Lower leg skin (tissue), 3 donors: ENCODE data around the gene ARHGAP4.

Experiments
- POLR2A ChIP-seq, 2 donors: fragments of 450-650 bp; IDR thresholded peaks; one replicate each; pipeline ENCODE4 v1.6.1; 2016 to 2017; ENCODE audit warnings: antibody characterized with exemption in 2 of 2, mild to moderate bottlenecking in 1 of 2, moderate library complexity in 1 of 2
- TF ChIP-seq, protein P1 (sequence below), 3 donors: fragments of 450-650 bp; IDR thresholded peaks; one replicate each; pipeline ENCODE4 v1.5.1; 2016; ENCODE audit warnings: antibody characterized with exemption in 3 of 3, mild to moderate bottlenecking in 3 of 3, moderate library complexity in 2 of 3

DNA sequence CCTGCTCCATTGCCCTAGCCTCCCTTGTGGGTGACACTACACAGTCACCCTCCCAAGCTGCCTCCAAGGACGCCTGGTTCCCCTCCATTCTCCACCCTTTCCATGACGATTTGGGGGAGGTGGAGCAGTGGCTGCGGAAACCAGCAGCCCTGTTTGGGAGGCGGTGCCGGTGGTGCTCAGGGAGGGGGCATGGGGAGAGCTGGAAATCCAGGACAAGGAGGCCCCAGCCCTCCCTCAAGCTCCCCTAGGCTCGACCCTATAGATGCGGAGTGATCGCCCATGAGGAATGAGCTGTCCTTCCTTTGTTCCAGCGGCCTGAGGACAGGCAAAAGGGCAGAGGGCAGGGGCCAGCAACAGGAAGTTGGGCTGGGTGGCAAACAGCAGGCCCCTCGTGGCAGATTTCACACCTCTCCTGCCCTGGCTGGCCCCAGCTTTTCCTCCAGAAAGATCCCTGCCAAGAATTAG, 22.0 kb upstream of the ARHGAP4 start:
- TF ChIP-seq, protein P1, sequence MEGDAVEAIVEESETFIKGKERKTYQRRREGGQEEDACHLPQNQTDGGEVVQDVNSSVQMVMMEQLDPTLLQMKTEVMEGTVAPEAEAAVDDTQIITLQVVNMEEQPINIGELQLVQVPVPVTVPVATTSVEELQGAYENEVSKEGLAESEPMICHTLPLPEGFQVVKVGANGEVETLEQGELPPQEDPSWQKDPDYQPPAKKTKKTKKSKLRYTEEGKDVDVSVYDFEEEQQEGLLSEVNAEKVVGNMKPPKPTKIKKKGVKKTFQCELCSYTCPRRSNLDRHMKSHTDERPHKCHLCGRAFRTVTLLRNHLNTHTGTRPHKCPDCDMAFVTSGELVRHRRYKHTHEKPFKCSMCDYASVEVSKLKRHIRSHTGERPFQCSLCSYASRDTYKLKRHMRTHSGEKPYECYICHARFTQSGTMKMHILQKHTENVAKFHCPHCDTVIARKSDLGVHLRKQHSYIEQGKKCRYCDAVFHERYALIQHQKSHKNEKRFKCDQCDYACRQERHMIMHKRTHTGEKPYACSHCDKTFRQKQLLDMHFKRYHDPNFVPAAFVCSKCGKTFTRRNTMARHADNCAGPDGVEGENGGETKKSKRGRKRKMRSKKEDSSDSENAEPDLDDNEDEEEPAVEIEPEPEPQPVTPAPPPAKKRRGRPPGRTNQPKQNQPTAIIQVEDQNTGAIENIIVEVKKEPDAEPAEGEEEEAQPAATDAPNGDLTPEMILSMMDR (IDR thresholded peaks at IDR 0.05) = no peak
- no peak for TF ChIP-seq POLR2A (IDR thresholded peaks at IDR 0.05)
